Measurements from ENCODE around the gene CD81.
"Not testable (repeated sequence)": the region's sequence is repeated elsewhere in the genome, so short reads cannot be mapped to it uniquely, and the experiment has no call there.

The CD81 gene, protein sequence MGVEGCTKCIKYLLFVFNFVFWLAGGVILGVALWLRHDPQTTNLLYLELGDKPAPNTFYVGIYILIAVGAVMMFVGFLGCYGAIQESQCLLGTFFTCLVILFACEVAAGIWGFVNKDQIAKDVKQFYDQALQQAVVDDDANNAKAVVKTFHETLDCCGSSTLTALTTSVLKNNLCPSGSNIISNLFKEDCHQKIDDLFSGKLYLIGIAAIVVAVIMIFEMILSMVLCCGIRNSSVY

GRCh38 chr11:2376751-2377451 is at the start of gene CD81:
Gene CD81 (plus strand): TSS chr11:2377310. CDS start chr11:2377550, 240 bp downstream.
- peak in 1 of 2 experiments; percentile 12 for DNase-seq

DNA sequence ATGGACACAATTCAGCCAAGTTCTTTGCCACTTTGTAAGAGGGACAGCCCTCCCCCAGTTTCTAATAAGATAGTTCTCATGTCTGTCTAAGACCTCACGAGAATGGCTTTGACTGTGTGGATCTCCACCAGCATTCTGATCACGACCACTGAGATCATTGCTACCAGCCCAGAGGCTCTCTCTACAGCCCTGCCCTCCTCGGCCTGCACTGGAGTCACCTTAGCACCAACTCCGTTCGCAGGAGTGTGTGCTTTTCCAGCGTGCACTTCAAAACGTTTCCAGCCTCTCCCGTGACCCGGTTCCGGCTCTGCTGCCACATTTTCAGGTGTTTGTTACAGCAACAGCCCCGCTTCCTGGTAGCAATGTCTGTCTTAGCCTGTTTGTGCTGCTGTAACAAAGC is 49.1 kb upstream of the CD81 start:
- no peak for DNase-seq

GRCh38 chr11:2328656-2329354 is 48.3 kb upstream of the CD81 start:
- no peak for DNase-seq

GRCh38 chr11:2329551-2329950 is 47.6 kb upstream of the CD81 start:
- no peak for DNase-seq

GRCh38 chr11:2330696-2331095 is 46.4 kb upstream of the CD81 start:
- DNase-seq = no peak

- no peak for DNase-seq
These were observed 45.7 kb upstream of the CD81 start for GRCh38 chr11:2331404-2331803.

- not testable (repeated sequence) for DNase-seq
These were observed 44.5 kb upstream of the CD81 start for GRCh38 chr11:2332569-2332968.

DNA sequence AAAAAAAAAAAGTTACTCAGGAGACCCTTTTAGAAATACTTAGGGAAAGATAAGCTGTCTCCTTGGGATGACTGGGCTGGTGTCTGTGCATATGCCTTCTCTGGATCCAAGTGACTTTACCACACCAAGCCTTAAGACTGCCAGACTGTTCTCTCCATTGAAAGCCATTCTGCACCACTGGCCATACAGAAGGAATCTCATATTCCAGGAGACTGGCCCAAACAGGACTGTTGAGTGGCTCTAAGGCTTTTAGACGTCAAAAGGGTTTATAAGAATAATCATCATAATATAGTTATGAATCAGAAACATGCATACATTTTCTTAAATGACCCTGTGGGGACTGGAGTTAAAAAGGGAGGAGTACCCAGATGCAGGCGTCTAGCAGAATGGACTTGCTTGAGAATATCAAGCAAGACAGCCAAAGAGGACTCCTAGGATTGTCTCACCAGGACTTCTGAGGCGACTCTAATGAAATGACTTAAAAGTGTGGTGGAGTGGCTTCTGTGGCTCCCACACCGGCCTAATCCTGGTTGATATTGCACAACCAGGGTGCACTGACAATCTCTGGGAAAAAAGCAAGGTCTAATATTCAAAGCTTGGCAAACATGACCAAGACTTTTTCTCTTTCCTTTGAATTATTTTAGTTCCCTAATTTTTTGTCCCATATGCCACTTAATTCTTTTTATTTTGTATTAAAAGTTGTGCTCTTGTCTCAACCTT is 43.5 kb upstream of the CD81 start:
- DNase-seq = not testable (repeated sequence)

DNA sequence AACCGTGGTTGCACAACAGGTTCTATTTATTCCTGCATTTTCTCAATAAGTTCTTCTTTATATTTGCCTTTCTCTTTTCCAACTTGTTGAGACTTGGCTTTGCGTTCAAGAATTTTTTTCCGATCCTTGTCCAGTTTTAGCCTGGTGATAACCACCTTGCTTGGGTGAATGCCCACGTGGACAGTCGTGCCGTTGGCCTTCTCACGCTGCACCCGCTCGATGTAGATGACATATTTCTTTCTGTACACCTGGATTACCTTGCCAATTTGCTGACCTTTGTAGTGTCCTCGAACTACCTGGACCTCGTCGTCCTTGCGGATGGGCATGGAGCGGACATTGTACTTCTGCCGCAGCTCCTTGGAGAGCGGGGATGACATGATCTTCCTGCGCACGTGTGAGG is 41.8 kb upstream of the CD81 start:
- not testable (repeated sequence) for DNase-seq

- DNase-seq = not testable (repeated sequence)
These were observed 38.4 kb upstream of the CD81 start for GRCh38 chr11:2338760-2339159.

GRCh38 chr11:2342557-2342956 is 34.6 kb upstream of the CD81 start:
- DNase-seq = no peak

DNA sequence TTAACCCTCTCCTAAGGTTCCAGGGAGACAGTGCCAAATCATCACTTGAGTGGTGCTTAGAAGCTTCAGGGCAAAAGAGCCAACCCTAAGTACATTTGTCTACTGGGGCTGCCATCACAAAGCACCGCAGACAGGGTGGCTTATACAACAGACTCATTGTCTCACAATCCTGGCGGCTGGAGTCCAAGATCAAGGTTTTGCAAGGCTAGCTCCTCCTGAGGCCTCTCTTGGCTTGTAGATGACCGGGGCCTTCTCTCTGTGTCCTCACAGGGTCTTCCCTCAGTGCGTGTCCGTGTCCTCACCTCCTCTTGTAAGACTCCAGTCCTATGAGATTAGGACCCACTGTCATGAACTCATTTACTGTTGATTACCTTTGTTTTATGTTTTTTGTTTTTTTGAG is 34.1 kb upstream of the CD81 start:
- DNase-seq = no peak

DNA sequence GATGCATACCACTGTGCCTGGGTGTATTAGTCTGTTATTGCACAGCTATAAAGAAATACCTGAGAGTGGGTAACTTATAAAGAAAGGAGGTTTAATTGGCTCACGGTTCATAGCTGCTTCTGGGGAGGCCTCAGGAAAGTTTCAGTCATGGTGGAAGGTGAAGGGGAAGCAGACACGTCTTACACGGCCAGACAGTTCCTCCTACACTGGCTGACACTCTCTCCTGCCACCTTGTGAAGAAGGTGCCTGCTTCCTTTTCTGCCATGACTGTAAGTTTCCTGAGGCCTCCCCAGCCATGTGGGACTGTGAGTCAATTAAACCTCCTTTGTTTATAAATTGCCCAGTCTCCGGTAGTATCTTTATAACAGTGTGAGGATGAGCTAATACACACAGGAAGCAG is 33.6 kb upstream of the CD81 start:
- no peak for DNase-seq

DNA sequence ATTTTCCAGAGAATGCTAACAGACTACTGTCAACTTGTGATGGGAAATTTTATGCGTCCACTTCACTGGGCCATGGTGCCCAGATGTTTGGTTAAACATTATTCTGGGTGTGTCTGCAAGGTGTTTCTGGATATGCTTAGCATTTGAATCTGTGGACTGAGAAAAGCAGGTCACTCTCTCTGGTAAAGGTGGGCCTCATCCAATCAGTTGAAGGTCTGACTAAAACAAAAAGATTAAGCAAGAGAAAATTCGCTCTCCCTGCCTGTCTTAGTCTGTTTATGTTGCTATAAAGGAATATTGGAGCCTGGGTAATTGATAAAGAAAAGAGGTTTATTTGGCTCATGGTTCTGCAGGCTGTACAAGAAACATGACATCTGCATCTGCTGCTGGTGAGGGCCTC is 32.1 kb upstream of the CD81 start:
- no peak for DNase-seq

DNA sequence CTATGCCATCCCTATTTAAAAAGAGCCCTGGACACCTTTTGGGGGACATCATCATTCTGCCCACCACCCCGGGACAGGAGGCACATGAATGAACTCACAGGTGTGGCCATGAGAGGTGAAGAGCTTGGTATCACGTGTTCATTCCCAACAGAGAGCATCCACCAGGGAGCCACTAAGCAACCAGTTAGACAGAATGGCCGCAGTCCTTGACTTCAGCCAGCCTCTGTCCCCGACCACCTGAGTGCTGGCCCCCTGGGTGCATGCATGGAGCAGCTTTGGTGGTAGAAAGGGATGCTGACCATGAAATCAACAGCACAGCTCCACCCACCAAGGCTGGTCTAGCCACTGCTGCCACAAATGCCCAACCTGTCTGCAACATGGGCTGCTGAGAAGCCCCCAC is 31.1 kb upstream of the CD81 start:
- DNase-seq = no peak

GRCh38 chr11:2346586-2347307 is 30.4 kb upstream of the CD81 start:
- DNase-seq = no peak

GRCh38 chr11:2347308-2347830 is 29.7 kb upstream of the CD81 start:
- no peak for DNase-seq

DNA sequence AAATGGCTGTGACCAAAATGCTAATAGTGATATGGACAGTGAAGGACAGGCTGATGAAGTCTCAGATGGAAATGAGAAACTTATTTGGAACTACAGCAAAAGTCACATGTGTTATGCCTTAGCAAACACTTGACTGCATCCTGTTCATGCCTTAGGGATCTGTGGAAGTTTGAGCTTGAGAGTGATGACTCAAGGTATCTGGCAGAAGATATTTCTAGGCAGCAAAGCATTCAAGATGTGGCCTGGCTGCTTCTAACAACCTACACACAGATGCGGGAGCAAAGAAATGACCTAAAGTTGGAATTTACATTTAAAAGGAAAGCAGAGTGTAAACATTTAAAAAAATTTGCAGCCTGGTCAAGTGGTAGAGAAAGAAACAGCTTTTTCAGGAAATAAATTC is 28.1 kb upstream of the CD81 start:
- no peak for DNase-seq

- DNase-seq = no peak
These were observed 25.4 kb upstream of the CD81 start for GRCh38 chr11:2351701-2352100.

DNA sequence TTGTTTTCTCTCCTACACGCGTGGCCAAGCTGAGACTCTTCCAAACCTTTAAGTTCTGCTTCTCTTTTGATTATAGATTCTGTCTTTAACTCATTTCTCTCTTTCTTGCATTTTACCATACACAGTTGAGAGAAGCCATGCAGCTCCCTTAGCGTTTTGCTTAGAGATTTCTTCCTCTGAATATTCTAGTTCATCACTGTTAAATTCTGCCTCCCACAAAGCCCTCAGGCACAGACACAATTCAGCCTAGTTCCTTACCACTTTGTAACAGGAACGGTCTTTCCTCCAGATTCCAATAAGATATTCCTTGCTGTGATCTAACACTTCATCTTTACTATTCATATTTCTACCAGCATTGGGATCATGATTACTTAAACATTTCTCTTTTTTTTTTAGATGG is 24.7 kb upstream of the CD81 start:
- no peak for DNase-seq

DNA sequence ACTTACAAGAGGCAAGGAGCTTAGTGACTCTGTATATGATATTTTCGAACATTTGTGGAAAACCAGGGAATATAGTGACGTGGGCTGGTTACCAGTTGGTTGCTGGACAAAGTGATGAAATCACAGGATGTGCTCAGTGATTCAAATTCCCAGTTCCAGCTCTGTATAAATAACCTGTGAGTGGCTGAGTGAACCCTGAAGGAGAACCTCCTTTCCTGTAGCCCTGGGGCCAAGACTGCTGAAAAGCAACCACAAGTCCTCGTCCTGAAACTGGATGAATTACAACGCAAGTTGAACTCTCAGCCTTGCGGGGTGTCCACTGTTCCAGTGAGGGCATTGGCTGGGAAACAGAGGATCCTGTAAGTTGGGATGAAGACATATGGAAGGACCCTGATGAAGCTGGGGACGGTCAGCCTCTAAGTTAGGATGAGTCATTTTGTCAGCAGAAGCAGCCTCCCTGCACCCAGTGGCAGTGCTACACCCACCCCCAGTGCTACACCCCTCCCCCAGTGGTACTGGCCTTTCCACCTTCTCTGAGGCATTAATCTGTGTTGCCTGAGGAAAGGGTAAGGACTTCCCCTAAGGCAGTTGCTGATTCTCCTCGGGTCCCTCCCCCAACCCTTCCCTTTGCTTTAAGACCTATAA is 22.0 kb upstream of the CD81 start:
- DNase-seq = no peak

GRCh38 chr11:2357246-2357645 is 19.9 kb upstream of the CD81 start:
- no peak for DNase-seq

Data from SW 1271 (cell line).